Brain microvascular endothelial cell (primary cell): Measurements from ENCODE around the gene ELMO3.

Experiments used
- DNase-seq: peaks from one replicate; pipeline ENCODE4 v3.0.0-alpha.2; 2020
- H3K27ac ChIP-seq: fragments of 250-450 bp; sonication (Bioruptor Pico); 2 replicates; pipeline ENCODE4 v1.5.1; 2020; ENCODE audit warnings: mild to moderate bottlenecking, moderate library complexity
- H3K27me3 ChIP-seq: fragments of 250-450 bp; sonication (Bioruptor Pico); replicated peaks from 2 replicates; pipeline ENCODE4 v1.5.1; 2020; ENCODE audit warnings: mild to moderate bottlenecking
- H3K36me3 ChIP-seq: fragments of 250-450 bp; sonication (Bioruptor Pico); replicated peaks from 2 replicates; pipeline ENCODE4 v1.5.1; 2020; ENCODE audit warnings: mild to moderate bottlenecking
- H3K4me3 ChIP-seq: 2 replicates; pipeline ENCODE4 v1.5.1; 2011; ENCODE audit warnings: low read depth, mild to moderate bottlenecking, control low read depth, low read length, moderate library complexity
- CTCF ChIP-seq: IDR thresholded peaks from 2 replicates; pipeline ENCODE4 v1.5.1; 2011; ENCODE audit warnings: low read depth, mild to moderate bottlenecking, moderate library complexity, low read length, control low read depth, inconsistent platforms; ENCODE audit errors: missing control alignments
- in situ Hi-C: cut with HindIII; loops from 2 replicates; pipeline ENCODE4 v1.10.0; 2017; ENCODE audit warnings: low sequenced_read_pairs, low pct_ligation_motif_present

ELMO3 gene

DNA sequence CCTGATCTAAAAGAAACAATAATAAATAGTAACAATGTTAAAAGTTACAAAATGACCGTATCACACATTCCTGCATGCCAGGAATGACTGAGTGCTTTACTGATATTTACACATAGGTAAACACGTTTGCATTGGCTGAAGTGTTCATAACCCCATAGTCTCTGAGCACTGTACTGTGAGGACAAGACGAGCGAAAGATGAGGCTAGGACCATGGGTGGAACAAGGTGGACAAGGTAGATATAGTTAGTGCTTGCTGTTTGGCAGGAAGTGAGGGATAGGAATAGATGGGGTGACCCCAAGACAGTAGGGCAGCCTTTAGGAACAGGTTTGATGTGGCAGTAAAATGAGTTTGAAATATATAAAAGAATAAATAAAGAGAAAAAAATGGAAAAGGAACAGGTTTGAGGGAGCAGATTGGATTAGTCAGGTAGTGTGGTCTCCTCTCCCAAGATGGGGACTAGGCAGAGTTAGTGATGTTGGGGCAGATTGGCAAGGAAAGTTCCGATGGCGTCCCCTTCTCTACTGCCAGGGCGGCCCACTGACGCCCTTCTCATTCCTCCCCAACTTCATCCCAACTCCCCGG lies 7.4 kb upstream of the ELMO3 start:
- Histone ChIP-seq H3K27me3 (no peaks in the 10 kb centered on the region), H3K4me3 (peak overlapping the region; percentile 40), H3K27ac (no peak overlapping the region), H3K36me3 (peaks cover 31% of the 10 kb centered on the region)
- DNase-seq: no peak
- TF ChIP-seq CTCF: no peak
- in situ Hi-C loops: no loop called here

GRCh38 chr16:67191995-67192681 lies 6.8 kb upstream of the ELMO3 start, which contains the start of gene E2F4:
Gene E2F4, plus strand, starts transcription at chr16:67192155. Its CDS starts 73 bp downstream, at chr16:67192228.
- Histone ChIP-seq H3K27ac (peak within 1 kb of the TSS; percentile 54), H3K27me3 (no peaks in the 10 kb centered on the region), H3K4me3 (peak within 1 kb of the TSS; percentile 94), H3K36me3 (peaks cover 37% of the 10 kb centered on the region)
- TF ChIP-seq CTCF: no peak
- DNase-seq: peak; percentile 79
- in situ Hi-C loops: no loop called here

DNA sequence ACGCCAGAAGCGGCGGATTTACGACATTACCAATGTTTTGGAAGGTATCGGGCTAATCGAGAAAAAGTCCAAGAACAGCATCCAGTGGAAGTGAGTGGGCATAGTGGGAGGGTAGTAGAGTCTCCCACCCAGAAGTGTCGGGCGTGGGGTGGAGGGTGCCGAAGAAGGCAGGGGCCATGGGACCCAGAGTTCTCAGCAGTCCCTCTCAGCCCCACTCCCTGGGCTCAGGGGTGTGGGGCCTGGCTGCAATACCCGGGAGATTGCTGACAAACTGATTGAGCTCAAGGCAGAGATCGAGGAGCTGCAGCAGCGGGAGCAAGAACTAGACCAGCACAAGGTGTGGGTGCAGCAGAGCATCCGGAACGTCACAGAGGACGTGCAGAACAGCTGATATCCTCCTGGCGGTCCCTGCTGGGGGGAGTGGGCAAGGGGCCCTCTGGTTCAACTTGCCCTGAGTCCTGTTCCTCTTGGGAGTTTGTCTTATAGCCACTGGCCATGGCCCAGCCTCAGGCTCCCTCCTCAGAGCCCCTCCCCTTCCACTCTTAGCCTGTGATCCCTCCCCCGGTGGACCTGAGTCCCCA lies 6.1 kb upstream of the ELMO3 start:
- H3K27ac ChIP-seq: peak overlapping the region; percentile 54

GRCh38 chr16:67193536-67193935 lies 5.4 kb upstream of the ELMO3 start:
- in situ Hi-C loops: no loop called here
- no peaks in the 10 kb centered on the region for H3K27me3 ChIP-seq
- no peak overlapping the region for H3K4me3 ChIP-seq
- no peak overlapping the region for H3K27ac ChIP-seq
- no peak for TF ChIP-seq CTCF
- no peak for DNase-seq
- H3K36me3 ChIP-seq: peaks cover 50% of the 10 kb centered on the region

More for the DNA sequence above, 6.1 kb upstream of the ELMO3 start:
- Histone ChIP-seq H3K36me3 (peaks cover 45% of the 10 kb centered on the region), H3K27me3 (no peaks in the 10 kb centered on the region), H3K4me3 (peak overlapping the region; percentile 94)
- DNase-seq: no peak
- in situ Hi-C loops: no loop called here
- no peak for TF ChIP-seq CTCF

DNA sequence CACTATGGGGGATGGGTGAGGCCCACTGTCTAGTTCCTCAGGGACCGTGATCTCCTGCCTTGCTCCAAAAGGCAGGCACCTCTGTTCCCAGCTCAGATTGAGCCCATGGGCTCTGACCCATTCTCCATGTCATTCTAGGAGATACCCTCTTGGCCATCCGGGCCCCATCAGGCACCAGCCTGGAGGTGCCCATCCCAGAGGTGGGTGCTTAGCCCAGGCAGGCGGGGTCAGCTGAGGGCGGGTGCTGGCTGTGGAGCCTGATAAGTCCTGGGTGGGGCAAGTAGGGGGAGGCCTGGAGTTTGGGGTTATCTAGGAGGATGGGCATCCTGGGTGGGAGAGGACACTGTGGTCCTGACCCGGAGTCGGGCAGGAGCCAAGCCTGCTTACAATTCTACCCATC lies 4.7 kb upstream of the ELMO3 start:
- Histone ChIP-seq H3K27ac (no peak overlapping the region), H3K4me3 (no peak overlapping the region), H3K27me3 (no peaks in the 10 kb centered on the region), H3K36me3 (peaks cover 51% of the 10 kb centered on the region)
- in situ Hi-C loops: no loop called here
- DNase-seq: no peak
- no peak for TF ChIP-seq CTCF
